ENCODE measurements around the gene ROBO2.

Gene ROBO2

DNA sequence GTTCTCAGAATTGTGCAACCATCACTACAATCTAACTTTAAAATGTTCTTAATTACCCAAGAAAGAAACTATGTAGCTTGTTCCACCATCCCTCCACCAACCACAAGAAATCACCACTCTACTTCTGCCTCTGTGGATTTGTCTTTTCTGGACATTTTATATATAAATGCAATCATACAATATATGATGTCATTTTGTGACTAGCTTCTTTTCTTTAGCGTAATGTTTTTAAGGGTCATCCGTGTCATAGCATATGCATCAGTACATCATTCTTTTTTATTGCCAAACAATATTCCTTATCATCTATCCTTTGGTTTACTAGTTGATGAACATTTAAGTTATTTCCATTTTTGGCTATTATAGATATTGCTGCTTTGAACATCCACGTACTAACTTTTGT lies 5.8 kb downstream of the ROBO2 start:
- peaks cover 13% of the 10 kb centered on the region for H3K27me3 ChIP-seq
- no peak overlapping the region for H3K4me3 ChIP-seq
- no peak for TF ChIP-seq Cebpa-rat (IDR thresholded peaks at IDR 0.05)
- no peaks in the 10 kb centered on the region for H3K36me3 ChIP-seq
- H3K27ac ChIP-seq: no peak overlapping the region
- H4K20me1 ChIP-seq: no peaks in the 10 kb centered on the region
- no peak overlapping the region for H3K9ac ChIP-seq
- no peaks in the 10 kb centered on the region for H3K4me1 ChIP-seq
- no peak overlapping the region for H3K4me2 ChIP-seq
- H3K9me3 ChIP-seq: no peaks in the 10 kb centered on the region

- no peak overlapping the region for H3K27ac ChIP-seq
- H3K4me1 ChIP-seq: no peaks in the 10 kb centered on the region
- H3K27me3 ChIP-seq: no peaks in the 10 kb centered on the region
- no peaks in the 10 kb centered on the region for H4K20me1 ChIP-seq
- H3K4me2 ChIP-seq: no peak overlapping the region
- no peak overlapping the region for H3K9ac ChIP-seq
- TF ChIP-seq Cebpa-rat (IDR thresholded peaks at IDR 0.05): no peak
- no peak overlapping the region for H3K4me3 ChIP-seq
- H3K9me3 ChIP-seq: no peaks in the 10 kb centered on the region
- H3K36me3 ChIP-seq: no peaks in the 10 kb centered on the region
Observed at GRCh38 chr3:77048186-77048585, 8.3 kb downstream of the ROBO2 start.

- Histone ChIP-seq H3K36me3 (no peaks in the 10 kb centered on the region), H3K4me2 (no peak overlapping the region), H3K4me3 (no peak overlapping the region), H3K9me3 (no peaks in the 10 kb centered on the region), H3K27me3 (no peaks in the 10 kb centered on the region), H3K4me1 (no peaks in the 10 kb centered on the region), H3K27ac (no peak overlapping the region), H4K20me1 (no peaks in the 10 kb centered on the region), H3K9ac (no peak overlapping the region)
- no peak for TF ChIP-seq Cebpa-rat (IDR thresholded peaks at IDR 0.05)
Observed at GRCh38 chr3:77051591-77051990, 11.7 kb downstream of the ROBO2 start.

GRCh38 chr3:77052051-77052501 lies 12.2 kb downstream of the ROBO2 start:
- no peak for TF ChIP-seq Cebpa-rat (IDR thresholded peaks at IDR 0.05)
- no peak overlapping the region for H3K4me2 ChIP-seq
- H3K27ac ChIP-seq: no peak overlapping the region
- H3K9me3 ChIP-seq: no peaks in the 10 kb centered on the region
- no peaks in the 10 kb centered on the region for H3K36me3 ChIP-seq
- H4K20me1 ChIP-seq: no peaks in the 10 kb centered on the region
- H3K9ac ChIP-seq: no peak overlapping the region
- H3K27me3 ChIP-seq: no peaks in the 10 kb centered on the region
- H3K4me1 ChIP-seq: no peaks in the 10 kb centered on the region
- no peak overlapping the region for H3K4me3 ChIP-seq

- TF ChIP-seq Cebpa-rat (IDR thresholded peaks at IDR 0.05): no peak
- H3K36me3 ChIP-seq: no peaks in the 10 kb centered on the region
- H3K27ac ChIP-seq: no peak overlapping the region
- no peak overlapping the region for H3K9ac ChIP-seq
- H3K4me3 ChIP-seq: no peak overlapping the region
- H4K20me1 ChIP-seq: no peaks in the 10 kb centered on the region
- no peaks in the 10 kb centered on the region for H3K27me3 ChIP-seq
- no peaks in the 10 kb centered on the region for H3K9me3 ChIP-seq
- no peaks in the 10 kb centered on the region for H3K4me1 ChIP-seq
- H3K4me2 ChIP-seq: no peak overlapping the region
Observed at GRCh38 chr3:77052733-77053670, 13.1 kb downstream of the ROBO2 start.

- H4K20me1 ChIP-seq: no peaks in the 10 kb centered on the region
- no peak for TF ChIP-seq Cebpa-rat (IDR thresholded peaks at IDR 0.05)
- no peak overlapping the region for H3K27ac ChIP-seq
- H3K4me3 ChIP-seq: no peak overlapping the region
- no peaks in the 10 kb centered on the region for H3K4me1 ChIP-seq
- no peak overlapping the region for H3K4me2 ChIP-seq
- H3K36me3 ChIP-seq: no peaks in the 10 kb centered on the region
- H3K9ac ChIP-seq: no peak overlapping the region
- H3K9me3 ChIP-seq: no peaks in the 10 kb centered on the region
- H3K27me3 ChIP-seq: no peaks in the 10 kb centered on the region
Observed at GRCh38 chr3:77053795-77054194, 13.9 kb downstream of the ROBO2 start.

DNA sequence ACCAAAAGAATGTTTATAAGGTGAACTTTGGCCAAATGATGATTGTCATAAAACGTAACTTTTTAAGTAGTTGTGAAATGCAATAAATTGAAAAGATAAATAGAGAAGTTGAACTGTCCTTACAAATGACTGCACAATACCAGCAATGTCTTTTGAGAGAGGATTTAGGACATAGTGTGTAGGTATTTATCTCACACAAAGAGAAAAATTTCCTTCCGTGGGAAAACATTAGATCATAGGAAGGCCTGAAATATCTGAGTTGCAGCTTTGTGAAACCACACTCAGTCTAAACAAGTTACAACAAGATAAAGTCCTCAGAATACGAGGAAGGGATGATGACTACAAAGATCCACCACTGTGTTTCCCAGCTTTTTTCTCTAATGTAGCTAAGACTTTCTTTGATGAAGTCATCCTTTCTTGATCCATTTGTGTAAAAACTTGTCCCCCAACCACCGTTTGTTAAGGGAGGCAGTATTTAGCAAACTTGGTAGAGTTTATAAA lies 16.0 kb downstream of the ROBO2 start:
- no peak for TF ChIP-seq Cebpa-rat (IDR thresholded peaks at IDR 0.05)
- no peak overlapping the region for H3K9ac ChIP-seq
- no peak overlapping the region for H3K27ac ChIP-seq
- H4K20me1 ChIP-seq: no peaks in the 10 kb centered on the region
- no peaks in the 10 kb centered on the region for H3K9me3 ChIP-seq
- no peaks in the 10 kb centered on the region for H3K36me3 ChIP-seq
- no peaks in the 10 kb centered on the region for H3K27me3 ChIP-seq
- H3K4me2 ChIP-seq: no peak overlapping the region
- H3K4me3 ChIP-seq: no peak overlapping the region
- no peaks in the 10 kb centered on the region for H3K4me1 ChIP-seq

GRCh38 chr3:77059354-77059753 lies 19.5 kb downstream of the ROBO2 start:
- Histone ChIP-seq H3K27ac (no peak overlapping the region), H3K9ac (no peak overlapping the region), H4K20me1 (no peaks in the 10 kb centered on the region), H3K4me1 (no peaks in the 10 kb centered on the region), H3K4me3 (no peak overlapping the region), H3K4me2 (no peak overlapping the region), H3K9me3 (peaks cover 10% of the 10 kb centered on the region; the same call in 1 of the 2 replicates), H3K27me3 (no peaks in the 10 kb centered on the region), H3K36me3 (no peaks in the 10 kb centered on the region)
- no peak for TF ChIP-seq Cebpa-rat (IDR thresholded peaks at IDR 0.05)

DNA sequence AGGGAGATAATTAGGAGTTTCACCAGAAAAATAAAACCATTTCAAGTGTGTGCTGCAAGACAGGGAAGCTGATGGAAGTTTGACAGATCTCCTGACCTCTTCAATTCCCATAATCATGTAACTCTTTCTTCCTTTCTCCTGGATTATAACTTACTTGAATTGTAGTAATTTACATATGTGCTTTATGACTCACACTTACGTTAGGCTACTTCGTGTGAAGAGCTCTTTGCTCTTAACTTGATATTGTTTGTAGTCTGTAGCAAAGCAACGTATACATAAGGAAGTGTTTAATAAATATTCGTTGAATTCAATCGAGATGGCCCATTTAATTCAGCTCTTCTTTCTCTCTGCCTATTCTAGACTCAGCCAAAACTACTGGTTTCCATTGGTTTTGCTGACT lies 23.5 kb downstream of the ROBO2 start:
- Histone ChIP-seq H3K27me3 (no peaks in the 10 kb centered on the region), H3K36me3 (no peaks in the 10 kb centered on the region), H3K4me1 (no peaks in the 10 kb centered on the region), H3K27ac (no peak overlapping the region), H3K4me3 (no peak overlapping the region), H3K4me2 (no peak overlapping the region), H4K20me1 (no peaks in the 10 kb centered on the region), H3K9me3 (peaks cover 10% of the 10 kb centered on the region; the same call in 1 of the 2 replicates), H3K9ac (no peak overlapping the region)
- TF ChIP-seq Cebpa-rat (IDR thresholded peaks at IDR 0.05): no peak

- no peak for TF ChIP-seq Cebpa-rat (IDR thresholded peaks at IDR 0.05)
- no peaks in the 10 kb centered on the region for H3K4me1 ChIP-seq
- no peak overlapping the region for H3K4me2 ChIP-seq
- no peaks in the 10 kb centered on the region for H3K27me3 ChIP-seq
- no peaks in the 10 kb centered on the region for H4K20me1 ChIP-seq
- no peak overlapping the region for H3K4me3 ChIP-seq
- no peak overlapping the region for H3K27ac ChIP-seq
- peaks cover 10% of the 10 kb centered on the region; the same call in 1 of the 2 replicates for H3K9me3 ChIP-seq
- H3K36me3 ChIP-seq: no peaks in the 10 kb centered on the region
- no peak overlapping the region for H3K9ac ChIP-seq
Observed at GRCh38 chr3:77065750-77066149, 25.9 kb downstream of the ROBO2 start.
